Measurements from ENCODE around the gene SEH1L.

DNA sequence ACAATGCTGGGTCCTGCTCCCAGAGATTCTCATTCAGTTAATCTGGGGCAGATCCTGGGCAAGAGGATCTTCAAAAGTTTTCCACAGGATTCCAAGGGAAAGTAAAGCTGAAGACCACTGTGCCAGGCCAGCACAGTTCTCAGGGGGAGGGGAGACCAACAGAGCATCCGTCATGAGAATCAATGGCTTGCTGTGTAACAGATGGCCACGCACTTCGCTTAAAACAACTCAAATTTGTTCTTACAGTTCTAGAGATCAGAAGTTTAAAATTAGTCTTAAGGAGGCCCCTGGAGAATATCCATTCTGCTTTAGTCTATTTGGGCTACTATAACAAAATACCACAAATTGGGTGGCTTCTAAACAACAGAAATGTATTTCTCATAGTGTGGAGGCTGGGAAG is 17.4 kb upstream of the SEH1L start:
- TF ChIP-seq, protein P1, sequence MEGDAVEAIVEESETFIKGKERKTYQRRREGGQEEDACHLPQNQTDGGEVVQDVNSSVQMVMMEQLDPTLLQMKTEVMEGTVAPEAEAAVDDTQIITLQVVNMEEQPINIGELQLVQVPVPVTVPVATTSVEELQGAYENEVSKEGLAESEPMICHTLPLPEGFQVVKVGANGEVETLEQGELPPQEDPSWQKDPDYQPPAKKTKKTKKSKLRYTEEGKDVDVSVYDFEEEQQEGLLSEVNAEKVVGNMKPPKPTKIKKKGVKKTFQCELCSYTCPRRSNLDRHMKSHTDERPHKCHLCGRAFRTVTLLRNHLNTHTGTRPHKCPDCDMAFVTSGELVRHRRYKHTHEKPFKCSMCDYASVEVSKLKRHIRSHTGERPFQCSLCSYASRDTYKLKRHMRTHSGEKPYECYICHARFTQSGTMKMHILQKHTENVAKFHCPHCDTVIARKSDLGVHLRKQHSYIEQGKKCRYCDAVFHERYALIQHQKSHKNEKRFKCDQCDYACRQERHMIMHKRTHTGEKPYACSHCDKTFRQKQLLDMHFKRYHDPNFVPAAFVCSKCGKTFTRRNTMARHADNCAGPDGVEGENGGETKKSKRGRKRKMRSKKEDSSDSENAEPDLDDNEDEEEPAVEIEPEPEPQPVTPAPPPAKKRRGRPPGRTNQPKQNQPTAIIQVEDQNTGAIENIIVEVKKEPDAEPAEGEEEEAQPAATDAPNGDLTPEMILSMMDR (IDR thresholded peaks at IDR 0.05; ENCODE audit: low read depth, low read length) = no peak
- no peak for TF ChIP-seq EZH2phosphoT487 (IDR thresholded peaks at IDR 0.05; ENCODE audit: low read depth)

Data from OCI-LY3 (cell line).